ENCODE measurements around the gene TEAD4.

DNA sequence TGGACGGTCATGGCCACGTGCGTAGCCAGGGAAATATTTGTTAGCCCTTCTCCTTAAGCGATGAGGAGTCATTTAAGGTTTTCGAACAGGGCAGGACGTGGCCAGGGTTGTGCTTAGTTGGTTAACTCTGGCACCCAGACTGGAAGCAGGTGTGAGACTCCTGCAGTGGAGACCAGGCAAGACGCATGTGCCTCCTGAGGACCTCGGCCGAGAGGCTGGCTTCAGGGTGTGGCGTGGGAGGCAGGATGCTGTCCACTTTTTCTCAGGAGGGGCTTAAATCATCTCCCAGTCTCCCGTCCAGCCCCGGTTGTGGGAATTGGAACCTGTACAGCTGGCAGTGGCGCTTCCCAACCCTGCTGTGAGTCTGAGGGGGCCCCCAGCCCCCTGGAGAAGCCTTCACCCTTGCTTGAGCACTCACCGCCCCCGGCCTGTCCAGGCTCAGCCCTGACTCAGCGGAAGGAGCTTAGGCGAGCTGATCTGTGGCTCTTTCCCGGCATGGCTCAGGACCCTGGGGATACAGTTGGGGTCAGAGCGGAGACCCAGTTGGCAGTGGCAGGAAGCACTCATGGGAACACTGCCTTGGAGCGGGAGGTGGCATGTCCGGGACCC, 71.7 kb downstream of the TEAD4 start:
- TF ChIP-seq, protein P1, sequence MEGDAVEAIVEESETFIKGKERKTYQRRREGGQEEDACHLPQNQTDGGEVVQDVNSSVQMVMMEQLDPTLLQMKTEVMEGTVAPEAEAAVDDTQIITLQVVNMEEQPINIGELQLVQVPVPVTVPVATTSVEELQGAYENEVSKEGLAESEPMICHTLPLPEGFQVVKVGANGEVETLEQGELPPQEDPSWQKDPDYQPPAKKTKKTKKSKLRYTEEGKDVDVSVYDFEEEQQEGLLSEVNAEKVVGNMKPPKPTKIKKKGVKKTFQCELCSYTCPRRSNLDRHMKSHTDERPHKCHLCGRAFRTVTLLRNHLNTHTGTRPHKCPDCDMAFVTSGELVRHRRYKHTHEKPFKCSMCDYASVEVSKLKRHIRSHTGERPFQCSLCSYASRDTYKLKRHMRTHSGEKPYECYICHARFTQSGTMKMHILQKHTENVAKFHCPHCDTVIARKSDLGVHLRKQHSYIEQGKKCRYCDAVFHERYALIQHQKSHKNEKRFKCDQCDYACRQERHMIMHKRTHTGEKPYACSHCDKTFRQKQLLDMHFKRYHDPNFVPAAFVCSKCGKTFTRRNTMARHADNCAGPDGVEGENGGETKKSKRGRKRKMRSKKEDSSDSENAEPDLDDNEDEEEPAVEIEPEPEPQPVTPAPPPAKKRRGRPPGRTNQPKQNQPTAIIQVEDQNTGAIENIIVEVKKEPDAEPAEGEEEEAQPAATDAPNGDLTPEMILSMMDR (conservative IDR thresholded peaks at IDR 0.05 in 1 of 2, IDR thresholded peaks at IDR 0.05 in 1 of 2; ENCODE audit: extremely low read depth in 1 of 2, insufficient read depth in 1 of 2, low read depth in 1 of 2, low read length in 2 of 2) = no peak
- TF ChIP-seq EZH2 (IDR thresholded peaks at IDR 0.05; ENCODE audit: borderline replicate concordance, low read length) = no peak

Measured in mammary epithelial cell (primary cell).